ENCODE results near the gene TMEM132D. TPM values are rescaled to one million over a fixed set of nuclear protein-coding genes. Genes with fewer than 3 reads are reported as not detected.

TMEM132D gene
- polyA plus RNA-seq, 1 donor from 2014 or later = 1.3 TPM

DNA sequence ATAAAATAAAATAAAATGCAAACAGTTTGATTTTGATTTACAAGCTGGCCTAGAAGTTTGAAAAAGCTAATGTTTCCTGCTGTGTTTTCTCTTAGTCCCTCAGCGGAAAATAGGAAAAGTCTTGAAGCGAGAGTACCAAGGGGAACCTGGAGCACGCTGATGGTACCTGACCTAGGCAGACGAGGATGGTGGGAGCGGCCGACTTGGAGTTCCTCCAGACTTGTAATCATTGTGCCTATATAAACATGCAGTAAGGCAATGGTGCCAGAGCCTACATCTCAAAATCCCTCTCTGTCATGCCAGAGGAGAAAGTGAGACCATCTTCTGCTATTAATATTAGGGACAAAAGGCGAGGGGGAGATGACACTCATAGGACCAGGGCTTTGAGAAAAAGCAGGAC is 371.7 kb downstream of the TMEM132D start:
- H3K27me3 ChIP-seq (ENCODE audit: insufficient read depth, low read depth, low read length) = no peaks in the 10 kb centered on the region
- H4K20me1 ChIP-seq (ENCODE audit: insufficient read depth) = no peaks in the 10 kb centered on the region
- no peak overlapping the region for H3K4me2 ChIP-seq (ENCODE audit: low read length)
- H3K79me2 ChIP-seq (replicated peaks; ENCODE audit: insufficient read depth, low read length) = no peaks in the 10 kb centered on the region
- H3K9me2 ChIP-seq (ENCODE audit: insufficient read depth, low read length) = no peaks in the 10 kb centered on the region
- H3K9me3 ChIP-seq (ENCODE audit: low read length) = no peaks in the 10 kb centered on the region
- H3K36me3 ChIP-seq (ENCODE audit: insufficient read depth, low read length) = no peaks in the 10 kb centered on the region
- no peak overlapping the region for H3K9ac ChIP-seq (ENCODE audit: low read length)
- no peaks in the 10 kb centered on the region for H3F3A ChIP-seq (ENCODE audit: insufficient read depth, low read length, poor library complexity, severe bottlenecking)
- H2AFZ ChIP-seq (ENCODE audit: low read depth, low read length) = no peak overlapping the region
- TF ChIP-seq EZH2 (IDR thresholded peaks at IDR 0.05; ENCODE audit: borderline replicate concordance, insufficient read depth, low read length, poor library complexity, severe bottlenecking) (no peak), TAF1 (IDR thresholded peaks at IDR 0.05; ENCODE audit: low read depth) (no peak), EP300 (conservative IDR thresholded peaks at IDR 0.05; ENCODE audit: poor library complexity, severe bottlenecking) (no peak), RAD21 (conservative IDR thresholded peaks at IDR 0.05) (no peak)
- TF ChIP-seq, protein P1, sequence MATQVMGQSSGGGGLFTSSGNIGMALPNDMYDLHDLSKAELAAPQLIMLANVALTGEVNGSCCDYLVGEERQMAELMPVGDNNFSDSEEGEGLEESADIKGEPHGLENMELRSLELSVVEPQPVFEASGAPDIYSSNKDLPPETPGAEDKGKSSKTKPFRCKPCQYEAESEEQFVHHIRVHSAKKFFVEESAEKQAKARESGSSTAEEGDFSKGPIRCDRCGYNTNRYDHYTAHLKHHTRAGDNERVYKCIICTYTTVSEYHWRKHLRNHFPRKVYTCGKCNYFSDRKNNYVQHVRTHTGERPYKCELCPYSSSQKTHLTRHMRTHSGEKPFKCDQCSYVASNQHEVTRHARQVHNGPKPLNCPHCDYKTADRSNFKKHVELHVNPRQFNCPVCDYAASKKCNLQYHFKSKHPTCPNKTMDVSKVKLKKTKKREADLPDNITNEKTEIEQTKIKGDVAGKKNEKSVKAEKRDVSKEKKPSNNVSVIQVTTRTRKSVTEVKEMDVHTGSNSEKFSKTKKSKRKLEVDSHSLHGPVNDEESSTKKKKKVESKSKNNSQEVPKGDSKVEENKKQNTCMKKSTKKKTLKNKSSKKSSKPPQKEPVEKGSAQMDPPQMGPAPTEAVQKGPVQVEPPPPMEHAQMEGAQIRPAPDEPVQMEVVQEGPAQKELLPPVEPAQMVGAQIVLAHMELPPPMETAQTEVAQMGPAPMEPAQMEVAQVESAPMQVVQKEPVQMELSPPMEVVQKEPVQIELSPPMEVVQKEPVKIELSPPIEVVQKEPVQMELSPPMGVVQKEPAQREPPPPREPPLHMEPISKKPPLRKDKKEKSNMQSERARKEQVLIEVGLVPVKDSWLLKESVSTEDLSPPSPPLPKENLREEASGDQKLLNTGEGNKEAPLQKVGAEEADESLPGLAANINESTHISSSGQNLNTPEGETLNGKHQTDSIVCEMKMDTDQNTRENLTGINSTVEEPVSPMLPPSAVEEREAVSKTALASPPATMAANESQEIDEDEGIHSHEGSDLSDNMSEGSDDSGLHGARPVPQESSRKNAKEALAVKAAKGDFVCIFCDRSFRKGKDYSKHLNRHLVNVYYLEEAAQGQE (IDR thresholded peaks at IDR 0.05; ENCODE audit: borderline replicate concordance) = no peak
- H3K4me3 ChIP-seq (ENCODE audit: low read length) = no peak overlapping the region
- no peak overlapping the region for H3K27ac ChIP-seq (ENCODE audit: low read length)

GRCh38 chr12:129530984-129531383 is 372.8 kb downstream of the TMEM132D start:
- TF ChIP-seq POLR2AphosphoS5 (IDR thresholded peaks at IDR 0.05) = no peak
- TF ChIP-seq RAD21 (conservative IDR thresholded peaks at IDR 0.05) = no peak
- TF ChIP-seq MXI1 (conservative IDR thresholded peaks at IDR 0.05; ENCODE audit: poor library complexity, severe bottlenecking) = no peak
- no peak for TF ChIP-seq EP300 (conservative IDR thresholded peaks at IDR 0.05; ENCODE audit: poor library complexity, severe bottlenecking)
- TF ChIP-seq EZH2 (IDR thresholded peaks at IDR 0.05; ENCODE audit: borderline replicate concordance, insufficient read depth, low read length, poor library complexity, severe bottlenecking) = no peak
- TF ChIP-seq, protein P2, sequence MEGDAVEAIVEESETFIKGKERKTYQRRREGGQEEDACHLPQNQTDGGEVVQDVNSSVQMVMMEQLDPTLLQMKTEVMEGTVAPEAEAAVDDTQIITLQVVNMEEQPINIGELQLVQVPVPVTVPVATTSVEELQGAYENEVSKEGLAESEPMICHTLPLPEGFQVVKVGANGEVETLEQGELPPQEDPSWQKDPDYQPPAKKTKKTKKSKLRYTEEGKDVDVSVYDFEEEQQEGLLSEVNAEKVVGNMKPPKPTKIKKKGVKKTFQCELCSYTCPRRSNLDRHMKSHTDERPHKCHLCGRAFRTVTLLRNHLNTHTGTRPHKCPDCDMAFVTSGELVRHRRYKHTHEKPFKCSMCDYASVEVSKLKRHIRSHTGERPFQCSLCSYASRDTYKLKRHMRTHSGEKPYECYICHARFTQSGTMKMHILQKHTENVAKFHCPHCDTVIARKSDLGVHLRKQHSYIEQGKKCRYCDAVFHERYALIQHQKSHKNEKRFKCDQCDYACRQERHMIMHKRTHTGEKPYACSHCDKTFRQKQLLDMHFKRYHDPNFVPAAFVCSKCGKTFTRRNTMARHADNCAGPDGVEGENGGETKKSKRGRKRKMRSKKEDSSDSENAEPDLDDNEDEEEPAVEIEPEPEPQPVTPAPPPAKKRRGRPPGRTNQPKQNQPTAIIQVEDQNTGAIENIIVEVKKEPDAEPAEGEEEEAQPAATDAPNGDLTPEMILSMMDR (IDR thresholded peaks at IDR 0.05; ENCODE audit: poor library complexity, severe bottlenecking) = no peak
- TF ChIP-seq TAF1 (IDR thresholded peaks at IDR 0.05; ENCODE audit: low read depth) = no peak
- TF ChIP-seq SMC3 (conservative IDR thresholded peaks at IDR 0.05; ENCODE audit: poor library complexity) = no peak
- H3K4me2 ChIP-seq (ENCODE audit: low read length) = no peak overlapping the region
- H3K27ac ChIP-seq (ENCODE audit: low read length) = no peak overlapping the region
- no peaks in the 10 kb centered on the region for H3K27me3 ChIP-seq (ENCODE audit: insufficient read depth, low read depth, low read length)
- H2AFZ ChIP-seq (ENCODE audit: low read depth, low read length) = no peak overlapping the region
- H3K9ac ChIP-seq (ENCODE audit: low read length) = no peak overlapping the region
- no peaks in the 10 kb centered on the region for H4K20me1 ChIP-seq (ENCODE audit: insufficient read depth)
- no peaks in the 10 kb centered on the region for H3K9me3 ChIP-seq (ENCODE audit: low read length)
- H3K4me3 ChIP-seq (ENCODE audit: low read length) = no peak overlapping the region
- no peaks in the 10 kb centered on the region for H3K79me2 ChIP-seq (replicated peaks; ENCODE audit: insufficient read depth, low read length)
- H3K36me3 ChIP-seq (ENCODE audit: insufficient read depth, low read length) = no peaks in the 10 kb centered on the region
- H3F3A ChIP-seq (ENCODE audit: insufficient read depth, low read length, poor library complexity, severe bottlenecking) = no peaks in the 10 kb centered on the region
- no peaks in the 10 kb centered on the region for H3K9me2 ChIP-seq (ENCODE audit: insufficient read depth, low read length)

Data from neural cell (in vitro differentiated cells).